Activated T-helper 1 cell treated with anti-CD3 and anti-CD28 coated beads, Interleukin-12 subunit alpha, Interleukin-12 subunit beta, Interleukin-2, Interleukin-4 antibody, amounts not matched to agents 30 ng/mL and 10 ng/mL and 1 ng/mL, durations not matched to agents 14 hours and 24 hours and 36 hours (primary cell): Measurements from ENCODE around the gene LSM14A. TPM values are rescaled to one million over a fixed set of nuclear protein-coding genes. Genes with fewer than 3 reads are reported as not detected.
A peak's percentile ranks its signal among the peaks of the same experiment; 100 is the strongest.

Experiments used
- DNase-seq: peaks from one replicate; pipeline ENCODE4 v3.0.0; 2021; ENCODE audit warnings: low spot score
- H3K27ac Mint-ChIP-seq: one replicate; pipeline ENCODE4 v1.8.0; 2021; ENCODE audit warnings: mild to moderate bottlenecking, mixed read lengths
- H3K27me3 Mint-ChIP-seq: one replicate; pipeline ENCODE4 v1.8.0; 2022; ENCODE audit warnings: mild to moderate bottlenecking, moderate library complexity, mixed read lengths; ENCODE audit not compliant: insufficient read depth
- H3K36me3 Mint-ChIP-seq: one replicate; pipeline ENCODE4 v1.8.0; 2021; ENCODE audit warnings: low read depth, mixed read lengths
- H3K4me1 Mint-ChIP-seq: one replicate; pipeline ENCODE4 v1.8.0; 2021; ENCODE audit warnings: low read depth, mixed read lengths
- H3K4me3 Mint-ChIP-seq: one replicate; pipeline ENCODE4 v1.8.0; 2021; ENCODE audit warnings: mild to moderate bottlenecking, moderate library complexity, mixed read lengths
- H3K9me3 Mint-ChIP-seq: one replicate; pipeline ENCODE4 v1.8.0; 2021; ENCODE audit warnings: mixed read lengths
- intact Hi-C: fragments of 100-400 bp; cut with micrococcal nuclease; formaldehyde crosslinking; loops from one replicate; pipeline ENCODE4 v1.15.1; 2024
- total RNA-seq: library from RNA; stranded (reverse); gene quantifications from 2 replicates; pipeline ENCODE4 v1.2.3, GENCODE V29; 2022

Gene LSM14A
- total RNA-seq, 1 donor from 2014 or later, result 118 TPM

DNA sequence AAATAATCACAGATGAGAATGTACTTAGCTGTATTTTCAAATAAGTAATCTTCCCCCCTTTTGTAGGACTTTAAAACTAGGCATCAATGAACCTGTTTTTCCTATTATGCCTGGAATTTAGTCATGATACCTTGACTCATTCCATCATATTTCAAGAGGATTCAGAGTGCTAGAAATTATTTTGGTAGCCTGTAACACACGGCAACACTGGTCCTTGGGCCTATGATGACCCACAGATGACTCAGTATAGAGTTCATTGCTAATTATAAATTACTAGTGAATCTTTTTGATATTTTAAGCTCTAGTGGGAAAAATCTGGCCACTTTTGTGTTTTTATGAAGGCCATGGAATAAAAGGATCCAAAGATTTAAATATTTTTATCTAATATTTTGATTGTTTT, 56.0 kb downstream of the LSM14A start:
- H3K36me3 Mint-ChIP-seq, result peaks cover 63% of the 10 kb centered on the region
- no peak overlapping the region for H3K27ac Mint-ChIP-seq
- DNase-seq, result no peak
- intact Hi-C loops, result loop anchor here (5.0 kb wide), 1 partner anchor 124 kb away; no protein-coding TSS in a partner anchor
- peaks cover 67% of the 10 kb centered on the region for H3K4me1 Mint-ChIP-seq
- no peak overlapping the region for H3K4me3 Mint-ChIP-seq
- no peaks in the 10 kb centered on the region for H3K9me3 Mint-ChIP-seq
- H3K27me3 Mint-ChIP-seq, result no peaks in the 10 kb centered on the region

DNA sequence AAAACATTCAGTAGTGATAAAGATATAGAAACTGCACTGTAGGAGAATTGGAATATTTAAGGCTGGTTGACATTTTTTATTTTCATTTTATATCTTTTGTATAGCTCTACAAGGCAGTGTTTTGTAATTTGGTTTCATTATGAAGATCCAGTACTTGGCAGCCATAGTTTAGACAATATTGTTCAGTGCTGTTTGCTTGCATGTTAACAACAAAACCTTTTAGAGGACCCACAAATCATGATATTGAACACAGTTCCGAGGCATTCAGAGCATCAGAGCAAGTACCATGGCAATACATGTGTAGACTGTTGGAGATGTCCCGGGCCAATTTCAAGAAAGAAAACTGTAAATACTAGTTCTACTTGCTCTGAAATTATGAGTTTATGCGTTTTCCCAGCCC, 56.5 kb downstream of the LSM14A start:
- Mint-ChIP-seq H3K4me3 (no peak overlapping the region), H3K4me1 (peaks cover 66% of the 10 kb centered on the region), H3K36me3 (peaks cover 59% of the 10 kb centered on the region), H3K9me3 (no peaks in the 10 kb centered on the region), H3K27me3 (no peaks in the 10 kb centered on the region), H3K27ac (no peak overlapping the region)
- DNase-seq, result no peak
- intact Hi-C loops, result loop anchor here (5.0 kb wide), 1 partner anchor 124 kb away; no protein-coding TSS in a partner anchor

DNA sequence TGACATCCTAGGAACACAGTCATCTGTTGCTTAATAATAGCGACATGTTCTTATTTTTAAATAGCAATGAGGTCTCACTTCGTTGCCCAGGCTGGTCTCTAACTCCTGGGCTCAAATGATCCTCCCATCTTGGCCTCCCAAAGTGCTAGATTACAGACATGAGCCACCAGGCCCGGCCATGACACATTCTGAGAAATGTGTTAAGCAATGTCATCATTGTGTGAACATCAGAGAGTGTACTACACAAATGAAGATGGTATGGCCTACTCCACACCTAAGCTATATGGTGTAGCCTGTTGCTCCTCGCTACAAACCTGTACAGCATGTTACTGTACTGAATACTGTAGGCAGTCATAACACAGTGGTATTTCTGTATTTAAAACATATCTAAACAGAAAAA, 57.4 kb downstream of the LSM14A start:
- H3K4me3 Mint-ChIP-seq, result no peak overlapping the region
- intact Hi-C loops, result loop anchor here (5.0 to 10.0 kb wide), 2 partner anchors 123 to 205 kb away; no protein-coding TSS in a partner anchor
- H3K9me3 Mint-ChIP-seq, result no peaks in the 10 kb centered on the region
- H3K4me1 Mint-ChIP-seq, result peaks cover 61% of the 10 kb centered on the region
- no peak for DNase-seq
- peaks cover 51% of the 10 kb centered on the region for H3K36me3 Mint-ChIP-seq
- no peaks in the 10 kb centered on the region for H3K27me3 Mint-ChIP-seq
- H3K27ac Mint-ChIP-seq, result no peak overlapping the region

DNA sequence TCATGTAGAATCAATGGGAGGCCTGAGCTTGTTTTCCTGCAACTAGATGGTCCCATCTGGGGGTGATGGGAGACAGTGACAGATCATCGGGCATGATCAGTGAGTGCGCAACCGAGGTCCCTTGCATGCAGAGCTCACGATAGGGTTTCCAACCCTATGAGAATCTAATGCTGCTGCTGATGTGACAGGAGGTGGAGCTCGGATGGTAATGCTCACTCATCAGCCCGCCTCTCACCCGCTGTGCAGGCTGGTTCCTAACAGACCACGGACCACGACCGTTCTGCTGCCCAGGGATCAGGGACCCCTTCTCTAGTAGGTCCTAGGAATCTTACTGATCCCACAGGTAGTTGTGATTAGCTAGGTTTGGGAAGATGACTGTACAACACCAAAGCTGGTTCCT, 58.5 kb downstream of the LSM14A start:
- Mint-ChIP-seq H3K4me3 (no peak overlapping the region), H3K36me3 (peaks cover 45% of the 10 kb centered on the region), H3K27me3 (no peaks in the 10 kb centered on the region), H3K27ac (no peak overlapping the region), H3K4me1 (peaks cover 50% of the 10 kb centered on the region), H3K9me3 (no peaks in the 10 kb centered on the region)
- intact Hi-C loops, result loop anchor here (10.0 kb wide), 1 partner anchor 204 kb away; no protein-coding TSS in a partner anchor
- DNase-seq, result no peak

DNA sequence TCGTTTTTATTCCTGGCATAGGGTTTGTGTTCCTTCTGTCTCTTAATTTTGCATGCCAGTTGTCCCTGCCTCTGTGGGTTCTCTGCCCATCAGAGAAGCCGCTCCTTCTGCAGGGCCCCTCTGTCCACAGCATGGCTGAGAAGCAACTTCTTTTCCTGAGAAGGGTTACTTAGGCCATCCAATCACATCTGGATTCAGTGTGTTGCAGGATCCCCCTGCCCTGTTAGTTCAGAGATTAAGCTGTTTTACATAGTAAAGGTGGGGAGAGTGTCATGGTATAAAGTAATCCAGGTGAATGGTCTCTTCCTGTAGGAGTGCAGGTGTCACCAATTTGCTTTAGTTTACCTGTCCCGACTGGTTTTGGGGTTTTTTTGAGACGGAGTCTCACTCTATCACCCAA, 59.1 kb downstream of the LSM14A start:
- H3K4me1 Mint-ChIP-seq, result peaks cover 44% of the 10 kb centered on the region
- no peak for DNase-seq
- H3K27me3 Mint-ChIP-seq, result no peaks in the 10 kb centered on the region
- intact Hi-C loops, result loop anchor here (10.0 kb wide), 1 partner anchor 203 kb away; no protein-coding TSS in a partner anchor
- H3K27ac Mint-ChIP-seq, result no peak overlapping the region
- H3K9me3 Mint-ChIP-seq, result no peaks in the 10 kb centered on the region
- H3K36me3 Mint-ChIP-seq, result peaks cover 47% of the 10 kb centered on the region
- no peak overlapping the region for H3K4me3 Mint-ChIP-seq

DNA sequence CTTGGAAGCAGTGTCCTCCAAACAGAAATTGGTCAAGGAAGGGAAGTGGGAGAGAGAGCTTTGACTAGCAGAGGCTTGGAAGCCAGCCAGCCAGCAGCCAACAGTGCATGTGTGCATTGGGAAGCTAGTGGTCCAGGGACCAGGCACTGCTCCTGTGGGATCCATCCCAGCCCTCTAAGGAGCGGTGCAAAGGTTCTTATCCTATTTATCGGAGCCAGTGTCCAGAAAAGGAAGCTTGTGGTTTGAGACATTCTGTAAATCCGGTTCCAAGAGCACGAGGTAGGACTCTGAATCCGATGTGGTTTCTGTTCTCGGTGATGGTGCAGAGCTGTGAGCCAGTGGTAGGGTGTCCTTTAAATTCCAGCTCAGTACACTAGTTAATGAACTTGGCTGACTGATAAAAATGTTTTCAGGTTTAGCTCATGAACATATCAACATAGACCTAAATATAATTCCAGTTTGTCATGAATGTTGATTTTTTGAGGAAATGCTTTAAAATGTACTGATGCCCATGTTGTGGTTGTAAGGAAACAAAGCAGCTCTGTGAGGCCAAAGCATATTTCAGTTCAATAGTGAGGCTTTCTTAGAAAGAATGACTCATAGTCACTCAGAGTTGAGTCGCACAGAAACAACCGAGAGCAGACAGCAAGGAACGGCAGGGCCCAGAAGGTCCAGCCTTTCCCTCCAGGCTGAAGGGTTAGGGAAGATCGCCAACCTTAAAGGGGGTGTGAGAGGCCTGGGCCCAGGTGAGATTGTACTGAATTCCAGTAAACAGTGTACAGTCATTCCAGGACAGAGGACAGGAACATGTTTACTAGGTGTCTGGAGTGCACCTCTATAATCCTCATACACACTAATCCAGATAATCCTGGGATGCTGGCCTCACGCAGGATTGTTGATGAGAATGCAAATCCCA, 60.5 kb downstream of the LSM14A start:
- DNase-seq, result peak; percentile 5
- intact Hi-C loops, result loop anchor here (1.0 to 10.0 kb wide), 4 partner anchors 21 to 202 kb away; partner anchors contain the start of gene GARRE1
- Mint-ChIP-seq H3K27ac (peak overlapping the region; percentile 76), H3K4me1 (peaks cover 31% of the 10 kb centered on the region), H3K27me3 (no peaks in the 10 kb centered on the region), H3K36me3 (peaks cover 37% of the 10 kb centered on the region), H3K9me3 (no peaks in the 10 kb centered on the region), H3K4me3 (peak overlapping the region; percentile 62)

DNA sequence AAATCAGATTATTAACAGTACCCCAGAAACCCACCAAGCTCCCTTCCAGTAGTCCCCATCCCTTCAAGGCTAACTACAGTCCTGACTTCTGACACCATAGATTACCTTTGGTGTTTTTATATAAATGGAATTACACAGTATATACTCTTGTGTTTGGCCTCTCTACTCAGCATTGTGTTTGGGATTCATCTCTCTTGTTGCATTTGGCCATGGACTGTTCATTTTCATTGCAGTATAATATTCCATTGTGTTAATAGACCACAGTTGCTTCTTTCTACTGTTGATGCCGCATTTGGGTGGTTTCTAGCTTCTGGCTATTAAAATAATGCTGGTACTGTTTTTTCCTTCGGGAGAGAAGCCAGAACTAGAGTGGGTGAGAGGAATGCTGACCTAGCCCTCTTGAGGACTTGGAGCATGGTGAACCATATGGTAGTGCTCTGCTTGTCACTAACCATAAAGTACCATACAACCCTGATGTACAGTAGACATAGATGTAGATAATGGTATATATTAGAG, 63.2 kb downstream of the LSM14A start:
- DNase-seq, result no peak
- no peaks in the 10 kb centered on the region for H3K9me3 Mint-ChIP-seq
- peaks cover 17% of the 10 kb centered on the region for H3K36me3 Mint-ChIP-seq
- H3K27ac Mint-ChIP-seq, result no peak overlapping the region
- intact Hi-C loops, result loop anchor here (10.0 kb wide), 1 partner anchor 199 kb away; no protein-coding TSS in a partner anchor
- H3K4me1 Mint-ChIP-seq, result peaks cover 23% of the 10 kb centered on the region
- no peak overlapping the region for H3K4me3 Mint-ChIP-seq
- no peaks in the 10 kb centered on the region for H3K27me3 Mint-ChIP-seq

DNA sequence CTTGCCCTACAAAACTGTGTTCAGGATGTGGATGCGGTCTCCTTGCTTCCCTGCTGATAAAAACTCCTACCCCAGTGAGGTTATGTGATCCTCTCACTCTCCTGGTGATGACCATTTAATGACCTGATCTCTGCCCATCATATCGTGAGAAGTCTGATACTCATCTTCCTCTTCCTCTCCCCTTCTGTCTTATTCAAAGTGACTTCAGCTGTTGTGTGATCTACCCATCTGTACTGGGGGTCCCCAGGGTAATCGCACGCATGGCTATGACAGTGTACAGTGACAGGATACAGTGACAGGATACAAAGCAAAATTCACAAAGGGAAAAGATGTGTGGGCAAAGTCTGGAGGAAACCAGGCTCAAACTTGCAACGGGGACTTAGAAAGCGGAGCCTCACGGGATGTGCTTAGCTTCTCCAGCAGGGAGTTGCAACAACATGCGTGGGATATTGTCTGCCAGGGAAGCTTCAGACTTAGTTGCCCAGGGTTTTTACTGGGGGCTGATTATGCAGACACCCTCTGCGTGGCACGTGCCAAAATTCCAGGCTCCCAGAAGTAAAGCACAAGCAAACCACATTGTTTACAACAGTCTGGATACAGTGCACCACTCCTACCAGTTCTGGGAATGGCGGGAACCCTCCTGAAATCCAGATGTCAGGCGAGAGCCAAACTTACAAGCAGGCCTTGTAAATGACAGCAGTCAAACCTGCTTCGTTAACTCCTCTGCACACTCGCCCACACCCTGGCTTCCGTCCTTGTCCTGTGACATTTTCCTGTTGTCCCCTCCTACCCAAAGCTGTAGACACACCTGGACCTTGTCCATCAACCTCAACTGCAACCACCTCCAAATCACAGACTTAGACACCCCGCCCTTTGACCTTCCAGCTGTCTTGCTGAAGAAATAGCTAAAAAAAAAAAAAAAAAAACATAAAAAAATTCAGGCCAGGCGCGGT, 64.0 kb downstream of the LSM14A start:
- H3K4me3 Mint-ChIP-seq, result no peak overlapping the region
- H3K36me3 Mint-ChIP-seq, result peaks cover 14% of the 10 kb centered on the region
- H3K27ac Mint-ChIP-seq, result no peak overlapping the region
- DNase-seq, result no peak
- no peaks in the 10 kb centered on the region for H3K9me3 Mint-ChIP-seq
- peaks cover 18% of the 10 kb centered on the region for H3K4me1 Mint-ChIP-seq
- intact Hi-C loops, result loop anchor here (10.0 kb wide), 1 partner anchor 198 kb away; no protein-coding TSS in a partner anchor
- no peaks in the 10 kb centered on the region for H3K27me3 Mint-ChIP-seq

DNA sequence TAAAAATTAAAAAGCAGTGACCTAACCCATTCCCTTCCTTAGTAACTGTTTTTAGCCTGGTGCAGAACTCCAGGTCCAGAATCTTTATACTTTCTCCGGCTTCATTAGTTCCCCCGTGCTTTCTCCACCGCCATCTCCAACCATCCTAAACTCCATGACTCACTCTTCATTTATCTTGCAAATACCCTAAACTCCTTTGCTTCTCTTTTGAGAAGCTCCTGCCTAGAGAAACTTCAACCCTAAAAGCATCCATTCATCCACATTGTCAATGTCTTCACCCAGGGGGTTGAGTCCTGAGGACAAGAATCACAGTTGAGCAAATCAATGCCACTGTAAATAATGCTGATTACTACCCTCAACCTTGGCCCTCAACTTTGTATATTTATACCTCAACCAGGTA, 65.0 kb downstream of the LSM14A start:
- Mint-ChIP-seq H3K4me1 (peaks cover 13% of the 10 kb centered on the region), H3K27me3 (no peaks in the 10 kb centered on the region), H3K4me3 (no peak overlapping the region), H3K27ac (no peak overlapping the region), H3K36me3 (peaks cover 12% of the 10 kb centered on the region), H3K9me3 (no peaks in the 10 kb centered on the region)
- intact Hi-C loops, result loop anchor here (10.0 kb wide), 1 partner anchor 198 kb away; no protein-coding TSS in a partner anchor
- DNase-seq, result no peak

DNA sequence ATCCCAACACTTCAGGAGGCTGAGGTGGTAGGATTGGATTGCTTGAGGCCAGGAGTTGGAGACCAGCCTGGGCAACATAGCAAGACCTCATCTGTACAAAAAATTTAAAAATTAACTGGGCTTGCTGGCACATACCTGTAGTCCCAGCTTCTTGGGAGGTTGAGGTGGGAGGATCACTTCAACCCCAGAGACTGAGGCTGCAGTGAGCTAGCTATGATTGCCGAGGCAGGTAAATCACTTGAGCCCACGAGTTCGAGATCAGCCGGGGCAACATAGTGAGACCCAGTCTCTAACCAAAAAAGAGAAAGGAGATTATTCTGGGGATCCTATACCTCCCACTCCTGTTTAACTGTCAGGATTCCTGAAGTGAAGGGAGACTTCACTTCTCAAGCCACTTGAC, 65.6 kb downstream of the LSM14A start:
- Mint-ChIP-seq H3K9me3 (no peaks in the 10 kb centered on the region), H3K36me3 (peaks cover 12% of the 10 kb centered on the region), H3K4me3 (no peak overlapping the region), H3K27me3 (no peaks in the 10 kb centered on the region), H3K4me1 (peaks cover 6% of the 10 kb centered on the region), H3K27ac (no peak overlapping the region)
- no peak for DNase-seq
- intact Hi-C loops, result loop anchor here (10.0 kb wide), 1 partner anchor 197 kb away; no protein-coding TSS in a partner anchor

DNA sequence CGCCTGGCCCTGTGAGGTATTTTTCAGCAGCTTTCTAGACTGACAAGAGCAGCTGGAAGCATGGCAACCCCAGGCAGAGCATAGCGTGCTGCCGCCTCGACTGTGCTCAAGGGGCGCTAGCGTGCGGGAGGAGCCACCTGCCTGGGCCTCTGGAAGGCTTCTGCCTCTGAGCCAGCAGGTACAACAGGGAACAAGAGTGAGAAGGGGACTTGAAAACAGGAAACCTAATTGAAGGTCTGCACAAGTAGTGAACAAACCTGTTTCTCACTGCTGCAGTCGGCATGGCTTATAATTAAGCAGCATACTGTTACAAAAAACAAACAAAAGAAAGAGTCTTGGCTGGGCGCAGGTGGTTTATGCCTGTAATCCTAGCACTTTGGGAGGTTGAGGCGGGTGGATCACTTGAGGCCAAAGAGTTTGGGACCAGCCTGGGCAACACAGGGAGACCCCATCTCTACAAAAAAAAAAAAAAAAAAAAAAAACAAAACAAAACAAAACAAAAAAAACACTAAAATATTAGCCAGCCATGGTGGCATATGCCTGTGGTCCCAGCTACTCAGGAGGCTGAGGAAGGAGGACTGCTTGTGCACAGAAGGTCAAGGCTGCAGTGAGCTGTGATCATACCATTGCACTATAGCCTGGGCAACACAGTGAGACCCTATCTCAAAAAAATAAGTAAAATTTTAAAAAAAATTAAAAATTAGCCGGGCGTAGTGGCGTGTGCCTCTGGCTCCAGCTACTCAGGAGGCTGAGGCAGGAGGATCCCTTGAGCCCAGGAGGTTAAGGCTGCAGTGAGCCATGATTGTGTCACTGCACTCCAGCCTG, 69.4 kb downstream of the LSM14A start:
- intact Hi-C loops, result no loop called here
- Mint-ChIP-seq H3K4me3 (no peak overlapping the region), H3K4me1 (no peaks in the 10 kb centered on the region), H3K27ac (no peak overlapping the region), H3K36me3 (peaks cover 2% of the 10 kb centered on the region), H3K27me3 (no peaks in the 10 kb centered on the region), H3K9me3 (no peaks in the 10 kb centered on the region)
- no peak for DNase-seq
